Keratinocyte (primary cell): ENCODE measurements around the gene SLC12A1. TPM values are rescaled to one million over a fixed set of nuclear protein-coding genes. Genes with fewer than 3 reads are reported as not detected.

Source experiments
- DNase-seq: peaks from one replicate; pipeline ENCODE4 v3.0.0-alpha.2; 2011; ENCODE audit warnings: low read depth, missing footprints, low spot score
- FAIRE-seq: peaks from 2 replicates; lab custom pipeline; 2011; peaks lifted over from hg19 to GRCh38; lab: Jason Lieb, UNC
- H2AFZ ChIP-seq: 2 replicates; pipeline ENCODE4 v1.6.0; 2012; ENCODE audit warnings: low read length, control low read depth, inconsistent platforms; ENCODE audit not compliant: control insufficient read depth
- H3K27ac ChIP-seq: 2 replicates; pipeline ENCODE4 v1.5.1; 2011; ENCODE audit warnings: low read length; ENCODE audit not compliant: control insufficient read depth, insufficient read depth
- H3K27me3 ChIP-seq: 3 replicates; pipeline ENCODE4 v1.6.0; 2011; ENCODE audit warnings: low read length; ENCODE audit not compliant: control insufficient read depth, insufficient read depth; ENCODE audit errors: extremely low read depth
- H3K36me3 ChIP-seq, 2 experiments: 2 replicates in 1 of 2; 3 replicates in 1 of 2; pipeline ENCODE4 v1.5.1; 2011; ENCODE audit warnings: low read length in 2 of 2, mild to moderate bottlenecking in 1 of 2; ENCODE audit not compliant: control insufficient read depth in 2 of 2, insufficient read depth in 2 of 2; ENCODE audit errors: extremely low read depth in 1 of 2
- H3K4me1 ChIP-seq: 3 replicates; pipeline ENCODE4 v1.5.1; 2011; ENCODE audit warnings: low read length; ENCODE audit not compliant: control insufficient read depth, insufficient read depth; ENCODE audit errors: extremely low read depth
- H3K4me2 ChIP-seq: 3 replicates; pipeline ENCODE4 v1.6.0; 2011; ENCODE audit warnings: low read depth, low read length; ENCODE audit not compliant: control insufficient read depth, insufficient read depth; ENCODE audit errors: extremely low read depth
- H3K4me3 ChIP-seq, 3 experiments: fragments of 200-600 bp in 1 of 3; sonication (generic) in 1 of 3; 2 replicates in 2 of 3; 3 replicates in 1 of 3; pipeline ENCODE4 v1.5.1; 2011 to 2016; ENCODE audit warnings: low read length in 3 of 3, mild to moderate bottlenecking in 3 of 3, control low read depth in 2 of 3, inconsistent platforms in 1 of 3, low read depth in 1 of 3, mixed read lengths in 1 of 3, mixed run types in 1 of 3, moderate library complexity in 1 of 3; ENCODE audit not compliant: control insufficient read depth in 2 of 3, insufficient read depth in 2 of 3; ENCODE audit errors: extremely low read depth in 1 of 3
- H3K79me2 ChIP-seq: 2 replicates; pipeline ENCODE4 v1.6.0; 2012; ENCODE audit warnings: low read length; ENCODE audit not compliant: control insufficient read depth, insufficient read depth
- H3K9ac ChIP-seq: 3 replicates; pipeline ENCODE4 v1.6.0; 2011; ENCODE audit warnings: low read length; ENCODE audit not compliant: control insufficient read depth, insufficient read depth; ENCODE audit errors: extremely low read depth
- H3K9me1 ChIP-seq: 3 replicates; pipeline ENCODE4 v1.6.0; 2011; ENCODE audit warnings: low read length; ENCODE audit not compliant: control insufficient read depth, insufficient read depth; ENCODE audit errors: extremely low read depth
- H3K9me3 ChIP-seq: 2 replicates; pipeline ENCODE4 v1.5.1; 2012; ENCODE audit warnings: low read depth, low read length; ENCODE audit not compliant: control insufficient read depth
- H4K20me1 ChIP-seq: 3 replicates; pipeline ENCODE4 v1.6.0; 2011; ENCODE audit warnings: low read length; ENCODE audit not compliant: control insufficient read depth, insufficient read depth; ENCODE audit errors: extremely low read depth
- CTCF ChIP-seq, 3 experiments: IDR thresholded peaks in 1 of 3; conservative IDR thresholded peaks in 1 of 3; optimal IDR thresholded peaks in 1 of 3; 2 replicates in 2 of 3; 3 replicates in 1 of 3; pipeline versions ENCODE3 to v1.5.1; 2011; ENCODE audit warnings: low read length in 3 of 3, mild to moderate bottlenecking in 3 of 3, moderate library complexity in 2 of 3, control low read depth in 1 of 3, inconsistent platforms in 1 of 3; ENCODE audit not compliant: insufficient read depth in 2 of 3; ENCODE audit errors: extremely low read depth in 1 of 3
- EZH2 ChIP-seq: IDR thresholded peaks from one replicate; pipeline ENCODE4 v1.6.1; 2012; ENCODE audit warnings: inconsistent platforms, mild to moderate bottlenecking, low read length, moderate library complexity
- dilution Hi-C: fragments of 300-500 bp; cut with MboI; formaldehyde crosslinking; loops from one replicate; pipeline ENCODE4 v1.7.0; 2020; ENCODE audit warnings: low sequenced_read_pairs; ENCODE audit not compliant: extremely low pct_ligation_motif_present
- polyA plus RNA-seq, 5 experiments: library from polyadenylated mRNA; depleted of rRNA in 3 of 5; stranded (reverse) in 3 of 5; stranded (forward) in 1 of 5; unstranded in 1 of 5; fragments of >200 nt; gene quantifications; 1 replicate in 1 of 5; 2 replicates in 3 of 5; 3 replicates in 1 of 5; pipeline versions ENCODE4 v1.2.1 to v1.2.3, GENCODE V29; 2011 to 2012; ENCODE audit warnings: missing spikeins in 2 of 5, low read depth in 1 of 5, low replicate concordance in 1 of 5

SLC12A1 gene
- polyA plus RNA-seq, 1 donor (not counting 4 experiments of a cell fraction or from before 2014, with no cell fraction given), result not detected

- no peak for DNase-seq
- Histone ChIP-seq H3K4me3 (no peak overlapping the region), H3K4me2 (no peak overlapping the region), H3K79me2 (no peaks in the 10 kb centered on the region), H4K20me1 (no peaks in the 10 kb centered on the region), H3K4me1 (no peaks in the 10 kb centered on the region), H3K36me3 (no peaks in the 10 kb centered on the region), H2AFZ (no peak overlapping the region), H3K27ac (no peak overlapping the region), H3K27me3 (no peaks in the 10 kb centered on the region), H3K9me1 (no peaks in the 10 kb centered on the region), H3K9ac (no peak overlapping the region), H3K9me3 (no peaks in the 10 kb centered on the region)
- no peak for TF ChIP-seq EZH2
- no peak for TF ChIP-seq CTCF (optimal IDR thresholded peaks at IDR 0.05 in 1 of 3, IDR thresholded peaks at IDR 0.05 in 1 of 3, conservative IDR thresholded peaks at IDR 0.05 in 1 of 3; ENCODE audit: extremely low read depth in 1 of 3, insufficient read depth in 2 of 3, low read length in 3 of 3)
- dilution Hi-C loops, result no loop called here
- FAIRE-seq, result no peak
Measured at GRCh38 chr15:48233246-48233645, 27.1 kb downstream of the SLC12A1 start.

- Histone ChIP-seq H3K36me3 (no peaks in the 10 kb centered on the region), H3K9me1 (no peaks in the 10 kb centered on the region), H3K9me3 (no peaks in the 10 kb centered on the region), H3K27ac (no peak overlapping the region), H3K9ac (no peak overlapping the region), H3K27me3 (no peaks in the 10 kb centered on the region), H3K4me1 (no peaks in the 10 kb centered on the region), H3K4me2 (no peak overlapping the region), H4K20me1 (no peaks in the 10 kb centered on the region), H2AFZ (no peak overlapping the region), H3K79me2 (no peaks in the 10 kb centered on the region), H3K4me3 (no peak overlapping the region)
- no peak for FAIRE-seq
- DNase-seq, result no peak
- TF ChIP-seq EZH2 (no peak), CTCF (optimal IDR thresholded peaks at IDR 0.05 in 1 of 3, IDR thresholded peaks at IDR 0.05 in 1 of 3, conservative IDR thresholded peaks at IDR 0.05 in 1 of 3; ENCODE audit: extremely low read depth in 1 of 3, insufficient read depth in 2 of 3, low read length in 3 of 3) (no peak)
- dilution Hi-C loops, result no loop called here
Measured at GRCh38 chr15:48239334-48239733, 33.2 kb downstream of the SLC12A1 start.
